K562 (cell line): ENCODE results near the gene B9D2. TPM values are rescaled to one million over a fixed set of nuclear protein-coding genes. Genes with fewer than 3 reads are reported as not detected.

ENCODE experiments used
- ATAC-seq: fragments of 200-7000 bp; cut with Tn5 transposase; 3 replicates; pipeline ENCODE4 v1.9.1; 2020; ENCODE audit warnings: moderate library complexity
- BruUV-seq: library from RNA; stranded (reverse); fragments of 400-500 nt; replicated peaks from 2 replicates; lab custom pipeline; 2021; lab: Mats Ljungman, UMichigan
- CTCF ChIA-PET: fragments of 300-600 bp; formaldehyde crosslinking; extraction: SDS; loops from one replicate; lab custom pipeline; 2021; ENCODE audit warnings: low intra/inter-chr PET ratio; lab: Yijun Ruan, JAX
- POLR2A ChIA-PET: fragments of 300-600, 350-650 bp; sonication (Branson Sonifier 250); formaldehyde crosslinking; extraction: SDS; loops from one replicate; lab custom pipeline; 2021; ENCODE audit warnings: antibody characterized with exemption, inconsistent platforms; lab: Yijun Ruan, JAX
- DNase-seq, 4 experiments: peaks; one replicate each; pipeline versions ENCODE4 v3.0.0 to v3.0.0-alpha.2; 2011 to 2018; ENCODE audit warnings: low spot score in 3 of 4, mixed read lengths in 3 of 4; ENCODE audit errors: extremely low read depth in 1 of 4
- FAIRE-seq: peaks from 2 replicates; lab custom pipeline; 2011; peaks lifted over from hg19 to GRCh38; lab: Jason Lieb, UNC
- H2AFZ ChIP-seq: 2 replicates; pipeline ENCODE4 v1.6.0; 2011; ENCODE audit warnings: low read depth, low read length, control low read depth, inconsistent platforms
- H3K27ac ChIP-seq: fragments of 200-600 bp; 3 replicates; pipeline ENCODE4 v1.8.0; 2011; ENCODE audit warnings: low read depth, mild to moderate bottlenecking, control low read depth, inconsistent platforms, low read length, moderate library complexity, mixed read lengths; ENCODE audit errors: extremely low read depth
- H3K27me3 ChIP-seq, 2 experiments: fragments of 300-600 bp in 1 of 2; 2 replicates in 1 of 2; 3 replicates in 1 of 2; pipeline versions ENCODE4 v1.6.0 to v1.8.0; 2011; ENCODE audit warnings: inconsistent platforms in 2 of 2, low read length in 2 of 2, mild to moderate bottlenecking in 1 of 2, mixed read lengths in 1 of 2, moderate library complexity in 1 of 2; ENCODE audit not compliant: control insufficient read depth in 2 of 2, insufficient read depth in 2 of 2
- H3K36me3 ChIP-seq: fragments of 300-600 bp; 3 replicates; pipeline ENCODE4 v1.8.0; 2011; ENCODE audit warnings: mild to moderate bottlenecking, low read length, inconsistent platforms; ENCODE audit not compliant: control insufficient read depth, insufficient read depth
- H3K4me1 ChIP-seq, 2 experiments: fragments of 200-600 bp in 1 of 2; replicated peaks in 1 of 2; 2 replicates in 1 of 2; 3 replicates in 1 of 2; pipeline versions ENCODE4 v1.5.1 to v1.8.0; 2011; ENCODE audit warnings: inconsistent platforms in 2 of 2, low read length in 2 of 2, mild to moderate bottlenecking in 1 of 2, mixed read lengths in 1 of 2, moderate library complexity in 1 of 2; ENCODE audit not compliant: control insufficient read depth in 2 of 2, insufficient read depth in 2 of 2
- H3K4me2 ChIP-seq: 2 replicates; pipeline ENCODE4 v1.6.1; 2011; ENCODE audit warnings: low read length, control low read depth, inconsistent platforms, mixed read lengths; ENCODE audit not compliant: insufficient read depth
- H3K4me3 ChIP-seq: fragments of 200-600 bp; sonication (generic), shearing (Covaris generic); 2 replicates; pipeline ENCODE4 v1.5.1; 2016; ENCODE audit warnings: control low read depth, inconsistent platforms
- H3K79me2 ChIP-seq: fragments of 200-600 bp; 3 replicates; pipeline ENCODE4 v1.8.0; 2011; ENCODE audit warnings: low read length, inconsistent platforms; ENCODE audit not compliant: control insufficient read depth, insufficient read depth
- H3K9ac ChIP-seq, 2 experiments: 2 replicates each; pipeline versions ENCODE4 v1.6.0 to v1.6.1; 2011; ENCODE audit warnings: low read depth in 2 of 2, low read length in 2 of 2, control low read depth in 1 of 2, inconsistent platforms in 1 of 2, mild to moderate bottlenecking in 1 of 2, mixed read lengths in 1 of 2; ENCODE audit not compliant: insufficient read depth in 1 of 2
- H3K9me1 ChIP-seq: one replicate; pipeline ENCODE4 v1.6.0; 2011; ENCODE audit warnings: inconsistent platforms, mild to moderate bottlenecking, low read length, moderate library complexity; ENCODE audit not compliant: control insufficient read depth, insufficient read depth
- H3K9me3 ChIP-seq: replicated peaks from 2 replicates; pipeline ENCODE4 v1.5.1; 2011; ENCODE audit warnings: low read depth, low read length, inconsistent platforms; ENCODE audit not compliant: control insufficient read depth, insufficient read depth
- H4K20me1 ChIP-seq: replicated peaks from 2 replicates; pipeline ENCODE4 v1.6.1; 2011; ENCODE audit warnings: low read length, inconsistent platforms, mixed read lengths; ENCODE audit not compliant: control insufficient read depth, insufficient read depth
- ATF7 ChIP-seq: fragments of 450-650 bp; IDR thresholded peaks from 2 replicates; pipeline ENCODE4 v1.7.1; 2014; ENCODE audit warnings: mild to moderate bottlenecking, moderate library complexity
- CREB1 ChIP-seq, 2 experiments: sonication (generic) in 1 of 2; formaldehyde crosslinking in 1 of 2; IDR thresholded peaks; 2 replicates each; pipeline versions ENCODE4 v1.6.1 to v1.8.0; 2012 to 2022; ENCODE audit warnings: inconsistent platforms in 1 of 2, mild to moderate bottlenecking in 1 of 2, missing genetic modification reagents in 1 of 2, moderate library complexity in 1 of 2
- FOXP1 ChIP-seq: sonication (generic); formaldehyde crosslinking; IDR thresholded peaks from 2 replicates; pipeline ENCODE4 v1.8.0; 2022; ENCODE audit warnings: mild to moderate bottlenecking, missing genetic modification reagents
- GABPB1 ChIP-seq: sonication (generic); formaldehyde crosslinking; IDR thresholded peaks from 2 replicates; pipeline ENCODE4 v1.8.0; 2022; ENCODE audit warnings: mild to moderate bottlenecking, missing genetic modification reagents
- KAT2B ChIP-seq: IDR thresholded peaks from one replicate; pipeline ENCODE4 v1.6.1; 2012; ENCODE audit warnings: low read depth, mild to moderate bottlenecking, control low read depth, inconsistent platforms, low read length, moderate library complexity
- KAT7 ChIP-seq: sonication (generic); formaldehyde crosslinking; IDR thresholded peaks from 2 replicates; pipeline ENCODE4 v1.8.0; 2022; ENCODE audit warnings: missing genetic modification reagents, mild to moderate bottlenecking, borderline replicate concordance
- PML ChIP-seq: IDR thresholded peaks from 2 replicates; pipeline ENCODE4 v1.6.1; 2012; ENCODE audit warnings: low read length, inconsistent platforms
- POLR2G ChIP-seq: fragments of 200-400 bp; formaldehyde crosslinking; IDR thresholded peaks from 2 replicates; pipeline ENCODE4 v1.6.1; 2017; ENCODE audit warnings: low read depth, mild to moderate bottlenecking, antibody characterized with exemption, low read length, moderate library complexity
- TFAP4 ChIP-seq: sonication (generic); formaldehyde crosslinking; IDR thresholded peaks from 2 replicates; pipeline ENCODE4 v1.8.0; 2022; ENCODE audit warnings: missing genetic modification reagents, mild to moderate bottlenecking, moderate library complexity, borderline replicate concordance
- XRCC5 ChIP-seq: fragments of 200-400 bp; formaldehyde crosslinking; IDR thresholded peaks from 2 replicates; pipeline ENCODE4 v1.6.1; 2017; ENCODE audit warnings: low read depth, mild to moderate bottlenecking, low read length
- ZBTB1 ChIP-seq: sonication (generic); formaldehyde crosslinking; IDR thresholded peaks from 2 replicates; pipeline ENCODE4 v1.8.1; 2023; ENCODE audit warnings: missing genetic modification reagents, low read depth, mild to moderate bottlenecking, borderline replicate concordance
- ZFP36 ChIP-seq: fragments of 150-350 bp; IDR thresholded peaks from 2 replicates; pipeline ENCODE4 v1.6.1; 2018; ENCODE audit warnings: low read length, low read depth; ENCODE audit not compliant: partially characterized antibody
- ZNF592 ChIP-seq: fragments of 450-650 bp; IDR thresholded peaks from 2 replicates; pipeline ENCODE4 v1.6.1; 2017; ENCODE audit warnings: antibody characterized with exemption, mild to moderate bottlenecking
- WGBS: fragments of 100-300 bp; shearing (Covaris generic); methylation state at CpG from one replicate; pipeline ENCODE4 v1.1.6; 2016; ENCODE audit warnings: low coverage, mixed read lengths; ENCODE audit not compliant: insufficient coverage; ENCODE audit errors: missing lambda C conversion rate; 5-methylcytosine and 5-hydroxymethylcytosine counted together
- in situ Hi-C: fragments of 300-500 bp; cut with MboI; formaldehyde crosslinking; loops from 4 replicates; pipeline ENCODE4 v1.15.0; 2018; ENCODE audit warnings: inconsistent platforms, mixed read lengths
- intact Hi-C: fragments of 100-400 bp; cut with micrococcal nuclease; formaldehyde crosslinking; loops from 2 replicates; pipeline ENCODE4 v1.14.2; 2022
- polyA plus RNA-seq, 8 experiments: library from polyadenylated mRNA; depleted of rRNA in 4 of 8; stranded (reverse) in 5 of 8; unstranded in 3 of 8; fragments of >200 nt; fragmentation: Nextera tagmentation in 2 of 8; fragmentation: Illumina TruSeq in 1 of 8; extraction: Ambion mirVana in 2 of 8; extraction: Trizol in 1 of 8; gene quantifications; 2 replicates each; pipeline versions ENCODE4 v1.2.1 to v1.2.3, GENCODE V29; 2011 to 2014; ENCODE audit warnings: inconsistent platforms in 1 of 8, missing spikeins in 1 of 8
- total RNA-seq, 7 experiments: library from RNA; depleted of rRNA in 6 of 7; stranded (reverse); fragments of >200 nt in 6 of 7; fragmentation: Illumina TruSeq in 2 of 7; extraction: Trizol in 2 of 7; gene quantifications; 2 replicates each; pipeline versions ENCODE4 v1.2.1 to v1.2.3, GENCODE V29; 2011 to 2021; ENCODE audit warnings: low replicate concordance in 1 of 7

The B9D2 gene
- total and polyA plus RNA-seq, 9 of the 15 experiments (the other 6 are each of a cell fraction or from before 2014, with no cell fraction given), result 0.83 to 6.9 (median 2.8) TPM

- TF ChIP-seq KAT2B (no peak), FOXP1 (CRISPR knock-in tag) (0 out of 2 replicates have a peak, but pooled peaks have one; percentile 26), XRCC5 (peak; percentile 90)
Measured at GRCh38 chr19:41308450-41309179, 55.3 kb downstream of the B9D2 start (continued).

GRCh38 chr19:41307954-41308449, 55.9 kb downstream of the B9D2 start:
- peaks cover 7% of the 10 kb centered on the region; the same call in 1 of the 2 replicates for H4K20me1 ChIP-seq
- H3K36me3 ChIP-seq, result peaks cover 61% of the 10 kb centered on the region
- TF ChIP-seq ZBTB1 (CRISPR knock-in tag) (0 out of 2 replicates have a peak, but pooled peaks have one; percentile 26), POLR2G (0 out of 2 replicates have a peak, but pooled peaks have one; percentile 27), GABPB1 (CRISPR knock-in tag) (0 out of 2 replicates have a peak, but pooled peaks have one; percentile 28), KAT7 (CRISPR knock-in tag) (0 out of 2 replicates have a peak, but pooled peaks have one; percentile 55), ZNF592 (no peak), ZFP36 (peak; percentile 95), PML (0 out of 2 replicates have a peak, but pooled peaks have one; percentile 12), CREB1 (IDR thresholded peaks at IDR 0.05) (no peak), CREB1 (CRISPR knock-in tag; IDR thresholded peaks at IDR 0.05) (0 out of 2 replicates have a peak, but pooled peaks have one; percentile 41), ATF7 (no peak), TFAP4 (CRISPR knock-in tag) (peak; percentile 25; the same call in 1 of the 2 replicates)
- H2AFZ ChIP-seq, result no peak overlapping the region
- WGBS, result 41% methylated on average over 4 of the region's 4 CpGs
- ATAC-seq, result peak; percentile 10
- FAIRE-seq, result no peak
- peak overlapping the region; percentile 63 for H3K27ac ChIP-seq
- H3K9me1 ChIP-seq, result no peaks in the 10 kb centered on the region
- POLR2A ChIA-PET, result interaction anchor here (0.6 to 2.2 kb wide), 7 partner anchors 9 to 712 kb away, joined by 3 to 8 read pairs (median 3); partner anchors contain the start of gene HNRNPUL1
- H3K4me3 ChIP-seq, result no peak overlapping the region
- no TSS peak for BruUV-seq
- CTCF ChIA-PET, result interaction anchor here (0.9 to 1.7 kb wide), 3 partner anchors 104 to 181 kb away, joined by 3 to 13 read pairs (median 3); partner anchors contain the start of gene ERICH4
- no peaks in the 10 kb centered on the region for H3K27me3 ChIP-seq
- peak overlapping the region in 1 of 2 experiments; percentile 38; a peak in 1 of 4 replicates for H3K9ac ChIP-seq
- intact Hi-C loops, result loop anchor here (5.0 kb wide), 2 partner anchors 44 to 106 kb away; partner anchors contain the start of gene TGFB1
- peaks cover 29% of the 10 kb centered on the region for H3K79me2 ChIP-seq
- DNase-seq, result no peak
- H3K4me1 ChIP-seq, result peaks cover 11 to 12% of the 10 kb centered on the region in 2 experiments; a peak in 4 of 5 replicates
- H3K9me3 ChIP-seq, result no peaks in the 10 kb centered on the region
- in situ Hi-C loops, result loop anchor here (25.0 kb wide), 1 partner anchor 254 kb away; no protein-coding TSS in a partner anchor
- H3K4me2 ChIP-seq, result no peak overlapping the region
